Measurements from ENCODE around the gene MIER2.

Gene MIER2

DNA sequence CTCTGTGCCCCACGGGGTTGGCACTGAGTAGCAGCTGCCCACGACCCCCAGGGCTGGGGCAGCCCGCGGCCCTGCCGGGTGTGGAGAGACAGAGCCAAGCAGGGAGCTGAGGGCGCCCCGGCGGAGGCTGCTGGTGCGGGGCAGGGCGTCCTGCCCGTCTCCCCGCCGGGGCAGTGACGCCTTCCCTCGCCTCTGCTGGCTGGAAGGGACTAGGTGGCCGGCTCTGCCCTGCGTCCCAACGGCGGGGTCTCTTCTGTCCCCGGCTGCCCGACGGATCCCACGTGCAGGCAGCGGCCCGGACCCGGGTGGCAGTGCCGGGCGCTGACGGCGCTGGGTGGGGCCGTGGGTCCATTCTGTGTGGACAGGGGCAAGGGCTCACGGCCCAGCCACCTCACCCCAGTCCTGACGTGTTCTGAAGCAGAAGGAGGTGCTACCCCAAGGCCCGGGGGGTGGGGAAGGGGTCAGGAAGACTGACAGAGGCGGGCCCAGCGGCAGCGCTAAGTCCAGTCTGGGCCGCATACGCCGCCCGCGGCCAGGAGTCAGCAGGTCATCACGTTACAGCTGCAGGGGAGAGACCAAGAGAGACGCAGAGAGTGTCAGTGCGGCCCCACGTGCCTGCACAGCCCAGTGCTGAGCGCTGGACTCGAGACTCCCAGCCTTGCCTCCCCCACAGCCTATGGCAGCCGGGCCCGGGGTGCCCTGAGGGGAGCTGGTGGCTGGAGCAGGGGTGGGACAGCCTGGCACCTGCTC lies 38.3 kb downstream of the MIER2 start:
- no peak for DNase-seq (ENCODE audit: low spot score)

DNA sequence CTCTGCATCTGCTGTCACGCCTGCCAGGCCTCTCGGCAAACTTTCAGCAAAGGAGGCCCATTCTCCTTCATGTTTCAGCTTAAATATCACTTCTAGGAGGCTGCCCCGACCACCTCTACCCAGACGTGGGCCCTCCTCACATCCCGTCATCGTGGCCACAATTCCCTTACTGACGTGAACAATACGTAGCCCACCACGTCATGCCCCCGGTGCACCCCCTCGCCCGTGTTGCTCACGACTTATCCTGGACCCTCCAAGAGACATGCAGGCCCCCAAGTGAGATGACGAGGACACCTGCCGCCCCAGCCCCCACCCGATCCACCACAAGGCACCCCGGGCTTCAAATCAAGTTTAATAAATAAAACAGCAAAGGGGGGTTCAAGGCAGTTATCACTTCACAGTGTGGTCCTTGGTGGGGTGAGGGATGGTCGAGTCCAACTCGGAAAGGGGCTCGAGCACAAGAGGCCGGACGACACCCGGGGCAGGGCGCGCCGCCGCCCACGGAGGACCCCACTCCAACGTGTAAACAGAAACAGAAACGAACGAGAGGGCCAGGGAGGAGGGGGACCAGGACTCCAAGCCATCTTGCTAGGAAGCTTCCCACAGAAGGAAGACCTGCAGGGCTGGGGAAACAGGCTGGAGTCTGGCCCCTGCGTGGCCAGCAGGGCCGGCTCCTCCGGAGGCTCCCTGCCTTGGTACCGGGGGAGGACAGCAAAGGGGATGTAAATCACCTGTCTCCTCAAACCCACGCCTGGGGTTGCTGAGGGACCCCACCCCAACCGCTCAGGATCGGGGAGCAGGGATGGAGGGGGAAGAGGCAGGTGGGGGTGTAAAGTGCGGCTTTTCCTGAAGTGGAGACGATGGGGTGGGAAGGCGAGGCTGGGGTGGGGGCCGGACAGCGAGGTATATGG lies 39.1 kb downstream of the MIER2 start:
- no peak for DNase-seq (ENCODE audit: low spot score)

DNA sequence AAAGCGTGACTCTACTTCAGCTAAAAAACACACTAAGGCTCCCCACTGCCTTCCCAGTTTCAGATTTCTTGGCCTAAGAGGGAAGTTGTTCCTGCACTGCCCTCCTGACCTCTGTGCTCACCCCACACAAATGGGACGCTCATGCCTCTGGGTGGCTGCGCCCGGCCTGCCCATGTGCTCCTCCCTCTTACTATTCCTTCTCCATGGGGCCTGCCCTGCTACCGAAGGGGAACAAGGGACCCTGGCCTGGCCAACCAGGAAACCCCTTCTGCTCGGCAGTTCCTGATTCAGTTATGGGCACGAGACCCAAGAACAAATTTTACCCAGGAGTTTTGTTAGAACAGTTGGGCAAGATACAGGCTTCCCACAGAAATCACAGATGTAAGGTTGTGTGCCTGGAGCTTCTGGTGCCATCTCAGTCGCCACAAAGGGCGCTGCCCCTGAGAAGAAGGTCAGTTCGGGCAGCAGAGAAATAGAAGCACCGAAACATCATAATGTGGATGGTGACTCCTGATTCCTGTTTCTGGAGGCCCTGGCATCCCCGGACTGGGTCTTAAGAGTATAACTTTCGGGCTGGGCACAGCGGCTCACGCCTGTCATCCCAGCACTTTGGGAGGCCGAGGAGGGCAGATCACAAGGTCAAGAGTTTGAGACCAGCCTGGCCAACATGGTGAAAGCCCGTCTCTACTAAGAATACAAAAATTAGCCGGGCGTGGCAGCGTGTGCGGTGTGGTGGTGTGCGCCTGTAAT lies 47.9 kb downstream of the MIER2 start:
- no peak for DNase-seq (ENCODE audit: low spot score)

DNA sequence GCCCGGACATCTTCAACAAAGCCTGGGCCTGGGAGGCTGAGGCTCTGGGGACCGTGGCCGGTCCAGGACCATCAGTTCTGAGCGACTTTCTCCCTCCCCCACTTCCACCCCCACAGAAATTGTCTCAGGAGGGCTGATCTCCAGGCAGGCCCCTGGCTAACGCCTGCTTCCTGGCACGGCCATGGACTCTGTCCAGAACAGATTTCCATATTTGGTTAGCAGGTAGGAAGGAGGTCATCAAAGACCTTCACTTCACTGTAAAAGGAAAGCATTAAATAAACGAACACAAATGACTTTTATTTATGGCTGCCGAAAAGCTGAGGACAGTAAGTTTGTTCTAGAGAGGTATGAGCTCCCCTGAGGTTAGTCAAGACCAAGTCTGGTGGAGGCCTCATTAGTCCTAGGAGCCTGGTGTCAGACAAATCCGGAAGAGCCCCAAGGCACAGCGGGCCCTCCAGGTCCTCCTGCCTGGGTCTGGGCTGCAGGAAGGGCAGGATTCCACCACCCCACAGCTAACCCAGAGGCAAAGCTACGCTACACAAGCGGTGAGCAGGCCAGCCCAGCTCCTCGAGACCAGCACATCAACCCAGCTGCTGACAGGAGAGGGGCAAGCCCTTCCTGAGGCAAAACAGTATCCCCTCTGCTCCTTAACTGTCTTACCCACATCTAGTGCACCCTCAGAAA lies 48.8 kb downstream of the MIER2 start:
- DNase-seq (ENCODE audit: low spot score): no peak

DNA sequence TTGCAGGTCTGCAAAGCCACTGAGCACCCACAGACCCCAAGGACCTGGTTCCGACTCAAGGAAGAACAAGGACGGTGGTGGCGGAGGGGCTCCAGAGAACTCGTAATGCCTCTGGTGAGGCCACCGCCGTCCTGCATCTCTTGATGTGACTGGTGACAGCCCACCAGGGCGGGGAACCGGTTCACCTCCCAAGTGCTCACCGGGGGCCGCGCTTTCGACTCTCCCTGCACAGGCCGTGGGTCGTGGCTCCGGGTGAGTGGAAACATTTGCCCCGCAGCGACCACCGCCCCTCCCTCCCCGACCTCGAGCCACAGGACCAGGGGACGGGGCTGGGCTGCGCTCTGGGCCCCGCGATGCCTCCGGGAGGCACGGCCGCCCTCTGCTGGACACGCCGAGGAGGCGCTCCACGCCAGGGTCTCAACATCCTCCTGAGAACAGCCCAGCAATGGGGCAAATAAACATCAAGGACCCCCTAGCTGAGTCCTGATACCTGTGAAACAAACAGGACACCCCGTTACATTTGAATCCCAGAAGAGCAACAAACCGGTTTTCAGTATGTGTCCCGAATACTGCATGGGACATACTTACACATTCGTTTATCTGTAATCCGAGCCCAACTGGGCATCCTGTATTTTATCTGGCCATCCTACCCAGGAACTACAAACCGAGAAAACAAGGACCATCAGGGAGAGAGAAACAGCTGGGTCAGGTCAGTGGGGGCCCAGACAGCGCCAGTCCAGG lies 49.5 kb downstream of the MIER2 start:
- DNase-seq (ENCODE audit: low spot score): peak; percentile 17

DNA sequence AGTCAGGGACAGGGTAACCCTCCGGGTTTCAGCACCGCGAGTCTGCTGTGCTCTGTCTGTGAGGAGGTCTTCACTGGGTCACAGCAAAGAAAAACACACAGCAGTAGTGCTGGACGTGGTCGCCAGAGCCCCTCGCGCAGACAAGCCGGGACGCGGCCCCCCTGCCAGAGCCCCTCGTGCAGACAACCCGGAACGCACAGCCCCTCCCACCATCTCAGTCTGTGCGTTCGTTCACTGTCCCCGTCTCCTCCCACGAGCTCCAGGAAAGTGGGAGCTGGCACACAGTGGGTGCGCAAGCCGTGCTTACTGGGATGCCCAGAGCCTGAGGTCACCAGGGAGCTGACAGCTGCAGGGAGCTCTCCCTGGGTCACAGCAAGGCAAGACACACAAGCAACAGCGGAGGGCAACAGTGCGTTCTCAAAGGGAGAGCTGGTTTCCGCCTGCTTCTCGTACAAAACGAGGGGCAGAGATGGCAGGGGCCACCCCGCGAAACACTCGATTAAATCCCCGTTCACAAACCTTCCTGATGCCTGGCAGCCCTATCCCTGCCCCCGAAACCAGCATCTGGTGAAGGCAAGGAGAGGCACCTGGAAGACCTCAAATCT lies 50.2 kb downstream of the MIER2 start:
- no peak for DNase-seq (ENCODE audit: low spot score)

DNA sequence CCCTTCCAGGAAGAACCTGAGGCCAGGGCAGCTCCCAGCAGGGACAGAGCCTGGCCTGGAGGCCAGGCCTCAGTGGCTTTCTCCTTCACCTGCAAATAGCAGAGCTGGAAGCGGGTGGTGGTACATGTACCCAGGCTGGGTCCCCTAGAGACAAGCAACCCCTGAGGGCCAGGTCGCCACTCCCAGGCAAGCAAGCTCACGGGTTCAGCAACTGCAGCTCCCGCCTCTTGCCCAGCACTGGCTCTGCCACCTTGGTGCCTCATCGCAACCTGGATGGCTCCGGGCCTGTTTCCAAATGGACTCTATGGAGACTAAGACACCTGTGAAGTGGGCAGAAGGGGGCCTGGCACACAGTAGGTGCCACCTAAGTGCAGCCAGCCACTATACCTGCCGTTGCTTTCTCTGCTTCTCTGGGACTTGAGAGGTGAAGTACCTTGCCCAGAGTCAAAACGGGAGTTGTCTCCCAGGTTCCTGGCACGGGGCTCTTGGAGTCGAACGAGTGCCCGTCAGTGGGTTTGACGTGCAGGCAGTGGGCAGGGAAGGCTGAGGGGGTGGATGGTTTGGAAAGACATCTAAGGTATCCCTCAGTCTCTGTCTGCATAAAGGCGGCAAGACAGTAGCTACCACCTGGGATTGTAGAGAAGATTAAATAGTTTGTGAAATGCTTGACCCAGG lies 51.0 kb downstream of the MIER2 start:
- DNase-seq (ENCODE audit: low spot score): no peak

DNA sequence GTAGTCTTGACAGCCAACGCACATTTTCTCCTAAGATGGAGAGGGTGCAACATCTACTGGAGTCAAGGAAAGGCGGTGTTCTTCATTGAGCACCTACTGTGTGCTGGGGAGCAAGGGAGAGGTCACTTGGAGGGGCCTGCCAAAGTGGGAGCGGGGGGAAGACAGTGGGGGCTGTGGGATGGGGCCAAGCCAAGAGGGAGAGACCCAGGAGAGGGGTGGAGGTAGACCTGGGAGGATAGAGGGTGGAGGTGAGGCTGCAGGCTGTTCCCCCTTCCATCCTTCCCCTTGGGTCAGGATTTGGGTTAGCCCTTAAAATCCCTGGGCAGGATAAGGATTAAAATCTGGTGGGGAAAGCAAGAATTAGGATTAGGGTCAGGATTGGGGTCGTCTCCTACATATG lies 51.6 kb downstream of the MIER2 start:
- DNase-seq (ENCODE audit: low spot score): no peak

DNA sequence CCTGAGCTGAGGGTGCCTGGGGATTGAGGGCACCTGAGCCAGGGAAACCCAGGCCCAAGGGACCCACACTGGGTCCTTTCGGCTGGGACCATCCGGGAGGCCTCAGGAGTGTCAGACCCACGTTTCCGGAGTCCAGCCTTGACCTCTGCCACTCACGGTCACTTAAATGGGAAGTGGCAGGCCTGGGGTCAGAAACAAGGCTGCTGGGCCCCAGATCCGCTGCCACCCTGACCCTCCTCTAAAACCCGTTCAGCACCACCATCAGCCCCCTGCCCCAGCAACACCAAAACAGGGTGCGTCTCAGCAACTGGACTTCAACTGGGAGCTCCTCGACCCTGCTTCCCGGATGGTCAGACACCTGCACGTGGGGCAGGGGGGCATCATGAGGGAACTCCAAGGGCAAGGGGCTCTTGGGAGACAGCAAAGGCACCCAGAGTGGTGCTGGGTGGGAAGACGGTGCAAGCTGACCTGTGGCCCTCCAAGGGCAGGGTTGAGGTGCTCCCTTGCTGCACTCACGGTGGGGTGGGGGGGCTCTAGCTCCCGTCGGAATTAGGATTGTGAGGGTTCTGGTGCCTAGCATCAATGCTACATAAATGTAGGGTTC lies 52.2 kb downstream of the MIER2 start:
- DNase-seq (ENCODE audit: low spot score): no peak

DNA sequence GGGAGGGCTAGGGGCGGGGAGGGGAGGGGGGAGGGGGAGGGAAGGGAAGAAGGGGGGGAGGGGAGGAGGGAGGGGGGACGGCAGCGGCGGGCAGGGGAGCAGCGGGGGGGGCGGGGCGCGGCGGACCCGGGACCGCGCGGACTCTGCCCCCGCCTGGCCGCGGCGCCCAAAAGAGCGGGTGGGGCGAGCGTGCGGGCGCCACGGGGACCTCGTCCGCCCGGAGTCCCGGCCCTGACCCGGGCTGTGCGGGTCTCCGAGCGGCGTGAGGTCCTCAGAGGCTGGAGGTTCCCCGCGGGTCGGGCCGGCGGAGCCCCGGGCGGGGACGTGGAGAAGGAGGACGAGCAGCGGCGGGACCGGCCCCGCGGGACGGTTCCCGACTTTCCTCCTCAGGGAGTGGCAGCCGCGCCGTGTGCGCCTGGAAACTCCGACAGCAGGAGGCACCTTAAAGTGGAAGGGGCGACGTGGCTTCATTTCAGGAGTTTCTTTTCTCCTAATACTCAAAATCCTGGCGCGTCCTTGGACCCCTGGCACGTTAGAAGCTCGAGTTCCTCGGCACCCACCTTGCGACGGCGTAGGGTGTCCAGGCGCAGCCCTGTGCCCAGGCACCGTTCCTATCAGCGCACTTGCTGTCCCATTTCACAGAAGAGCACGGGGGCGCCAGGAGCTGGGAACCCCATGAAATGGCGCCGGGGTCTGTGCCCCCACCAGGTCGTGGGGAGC lies 52.9 kb downstream of the MIER2 start:
- DNase-seq (ENCODE audit: low spot score): no peak

DNA sequence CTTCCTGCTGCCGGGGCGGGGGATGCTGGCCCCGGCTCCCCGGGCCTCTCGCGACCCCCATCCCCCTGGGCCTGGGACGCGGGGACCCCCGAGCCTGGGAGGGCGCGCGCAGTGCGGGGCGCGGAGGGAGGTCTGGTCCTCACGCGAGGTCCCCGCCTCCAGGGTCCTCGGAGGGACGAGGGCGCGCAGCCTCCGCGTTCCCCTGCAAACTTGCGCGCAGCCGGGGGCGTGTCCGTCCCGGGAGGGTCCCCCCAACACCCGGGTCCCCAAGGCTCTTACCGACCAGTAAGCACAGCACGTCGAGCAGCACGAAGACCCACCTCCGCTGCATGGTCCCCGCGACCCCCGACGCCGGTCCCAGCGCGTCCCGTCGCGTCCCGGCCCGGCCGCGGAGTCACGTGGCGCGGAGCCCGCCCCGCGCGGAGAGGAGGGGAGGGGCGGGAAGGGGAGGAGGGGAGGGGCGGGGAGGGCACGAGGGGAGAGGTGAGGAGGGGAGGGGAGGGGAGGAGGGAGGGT lies 53.5 kb downstream of the MIER2 start, which contains the start of gene PLPP2:
Gene PLPP2, minus strand, starts transcription at position 398 of the 516 bp plus-strand sequence. Its CDS starts 67 bp downstream, at position 331.
- DNase-seq (ENCODE audit: low spot score): no peak

DNA sequence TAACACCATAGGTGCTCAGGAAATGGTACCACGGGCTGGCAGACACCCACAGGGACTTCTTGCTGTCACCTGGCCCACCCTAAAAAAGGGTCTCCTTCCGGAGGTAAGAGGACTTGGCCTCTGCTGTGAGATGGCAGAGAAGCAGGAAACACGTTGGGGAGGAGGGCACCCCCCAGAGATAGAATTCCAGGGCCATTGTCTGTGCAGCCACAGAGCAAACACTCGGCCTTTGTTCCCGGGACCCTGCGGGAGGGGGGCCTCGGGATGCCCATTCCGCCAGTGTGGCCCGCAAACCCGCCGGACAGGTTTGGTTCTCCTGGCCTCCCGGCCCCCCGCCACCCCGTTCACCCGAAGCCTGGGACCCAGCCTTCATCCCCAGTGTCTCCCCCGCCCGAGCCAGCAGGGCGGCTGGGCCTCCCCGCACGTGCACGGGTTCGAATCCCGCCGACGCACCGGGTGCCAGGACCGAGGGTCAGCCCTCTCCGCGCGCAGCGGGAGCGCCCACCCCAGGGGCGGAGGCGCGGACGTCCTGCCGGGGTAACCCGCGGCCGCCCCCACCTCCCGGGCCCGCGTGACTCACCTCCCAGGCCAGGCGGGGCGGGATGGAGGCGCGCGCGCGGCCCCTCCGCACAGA lies 54.1 kb downstream of the MIER2 start:
- DNase-seq (ENCODE audit: low spot score): no peak

DNA sequence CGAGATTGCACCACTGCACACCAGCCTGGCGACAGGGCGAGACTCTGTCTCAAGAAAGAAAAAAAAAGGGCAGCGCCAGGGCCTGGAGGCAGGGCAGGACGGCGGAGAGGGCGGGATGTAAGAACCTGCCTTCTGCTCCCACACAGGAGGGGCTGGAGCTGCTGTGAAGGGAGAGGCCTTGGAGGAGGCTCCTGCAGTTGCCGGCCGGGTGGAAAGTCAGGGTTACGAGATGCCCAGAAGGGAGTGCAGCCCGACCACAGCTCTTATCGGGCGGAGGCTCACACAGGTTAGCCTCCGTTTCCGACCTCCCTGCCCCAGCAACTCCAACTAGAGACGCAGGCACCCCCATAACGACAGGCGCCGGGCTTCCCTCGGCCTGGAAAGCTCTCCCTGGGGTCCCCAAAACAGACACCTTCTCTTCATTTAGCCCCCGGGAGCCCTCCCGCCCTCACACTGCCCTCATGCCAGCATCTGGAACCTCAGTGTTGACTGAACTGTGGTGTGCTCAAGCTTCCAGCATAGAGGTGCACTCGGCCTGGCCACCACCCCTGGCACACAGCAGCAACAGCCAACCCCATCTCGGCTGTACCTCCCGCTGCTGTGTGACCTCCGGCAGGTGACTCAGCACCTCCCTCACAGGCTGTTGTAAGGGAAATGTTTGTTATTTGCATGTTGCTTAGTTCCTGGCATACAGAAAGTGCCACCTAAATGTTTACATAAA lies 54.8 kb downstream of the MIER2 start:
- peak; percentile 41 for DNase-seq (ENCODE audit: low spot score)

DNA sequence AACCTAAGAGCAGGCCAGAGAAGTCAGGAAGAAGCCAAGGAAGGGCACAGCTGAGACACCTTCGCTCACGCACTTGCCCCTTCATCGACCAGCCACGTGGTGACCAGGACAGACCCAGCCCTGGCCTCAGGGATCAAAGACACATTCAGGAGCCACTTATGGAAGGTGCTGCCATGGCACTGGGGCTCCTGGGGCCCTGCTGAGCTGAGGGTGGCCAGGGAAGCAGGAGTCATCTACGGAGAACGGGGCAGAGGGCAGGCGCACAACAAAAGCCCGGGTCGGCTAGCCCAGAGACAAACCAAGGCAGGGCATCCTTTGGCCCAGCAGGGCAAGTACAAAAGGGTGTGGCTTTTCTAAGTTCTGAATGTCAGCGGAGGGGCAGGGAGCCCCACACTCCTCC lies 55.7 kb downstream of the MIER2 start:
- DNase-seq (ENCODE audit: low spot score): no peak

DNA sequence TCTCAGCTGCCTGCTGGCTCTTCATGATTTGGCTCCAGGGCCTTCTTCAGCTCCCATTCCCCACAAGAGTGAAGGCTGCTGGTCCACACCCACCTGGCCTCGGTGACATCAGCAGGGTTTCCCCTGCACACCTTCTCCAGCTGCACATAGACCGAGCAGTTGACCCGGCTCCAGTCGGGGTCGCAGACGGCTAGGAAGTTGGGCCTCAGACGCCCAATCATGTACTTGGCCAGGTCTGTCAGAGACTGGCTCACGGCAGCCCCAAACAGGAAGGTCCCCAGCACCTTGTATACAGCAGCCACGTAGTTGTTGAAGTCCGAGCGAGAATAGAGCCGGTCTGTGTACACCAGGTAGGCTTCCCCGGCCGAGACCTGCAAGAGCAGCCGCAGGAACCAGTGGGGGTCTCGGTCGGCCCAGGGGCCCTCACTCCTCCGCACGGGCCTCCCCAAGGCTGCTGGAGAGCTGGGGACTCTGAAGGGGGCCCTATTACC lies 57.2 kb downstream of the MIER2 start:
- no peak for DNase-seq (ENCODE audit: low spot score)

DNA sequence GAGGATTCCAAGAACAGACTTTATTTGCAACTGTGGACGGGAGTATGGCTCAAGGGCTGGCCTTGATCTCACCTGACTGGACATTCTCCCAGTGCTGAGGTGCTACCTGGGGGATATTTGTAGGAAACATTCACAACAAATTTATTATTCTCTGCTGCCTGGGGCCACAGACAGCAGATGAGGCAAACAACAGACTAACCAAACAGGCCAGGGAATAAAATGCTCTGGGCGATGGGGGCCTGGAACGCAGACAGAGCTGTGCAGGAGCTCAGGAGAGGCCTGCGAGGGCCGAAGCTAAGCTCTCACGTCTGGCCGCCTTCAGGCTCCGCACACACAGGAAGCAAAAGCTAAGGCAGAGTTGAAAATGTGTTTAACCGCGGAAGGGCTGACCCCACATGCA lies 61.2 kb downstream of the MIER2 start:
- no peak for DNase-seq (ENCODE audit: low spot score)

DNA sequence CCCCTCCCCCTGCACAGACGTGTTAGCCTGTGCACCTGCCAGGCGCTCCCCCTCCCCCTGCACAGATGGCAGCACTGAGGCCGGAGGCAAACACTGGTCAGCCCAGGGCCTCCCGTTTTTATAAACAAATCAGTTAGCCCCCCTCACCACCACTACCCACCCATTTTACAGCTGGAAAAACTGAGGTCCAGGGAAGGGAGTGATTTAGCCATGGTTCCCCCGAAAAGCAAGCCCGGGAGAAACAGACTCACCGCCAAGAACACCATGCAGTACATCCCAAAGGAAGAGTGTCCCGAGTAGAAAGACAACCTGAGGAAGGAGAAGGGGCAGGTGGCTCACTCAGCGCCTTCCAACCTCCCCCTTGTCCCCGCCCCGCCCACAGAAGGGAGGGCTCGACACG lies 62.1 kb downstream of the MIER2 start:
- DNase-seq (ENCODE audit: low spot score): no peak

DNA sequence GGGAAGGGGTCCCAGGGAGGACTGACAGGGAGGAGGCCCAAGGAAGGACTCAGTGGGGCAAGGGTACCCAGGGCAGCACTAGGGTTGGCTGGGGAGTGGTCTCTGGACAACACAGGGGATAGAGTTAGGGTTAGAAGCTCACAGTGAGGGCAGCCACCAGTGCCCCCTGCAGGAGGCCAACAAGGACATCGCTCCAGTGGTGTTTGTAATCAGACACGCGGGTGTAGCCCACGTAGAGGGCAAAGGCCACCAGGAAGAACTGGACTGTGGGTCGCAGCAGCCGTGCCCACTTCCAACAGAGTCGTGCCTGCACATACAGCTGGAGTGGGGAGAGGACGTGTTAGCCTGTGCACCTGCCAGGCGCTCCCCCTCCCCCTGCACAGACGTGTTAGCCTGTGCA lies 62.6 kb downstream of the MIER2 start:
- no peak for DNase-seq (ENCODE audit: low spot score)

All from CD4-positive, alpha-beta T cell treated with Interleukin-2 at 100 ng/mL for 4 hours (primary cell).